GM03348 (cell line): ENCODE data around the gene CPE.
A peak's percentile ranks its signal among the peaks of the same experiment; 100 is the strongest.
"Not testable (repeated sequence)": the region's sequence is repeated elsewhere in the genome, so short reads cannot be mapped to it uniquely, and the experiment has no call there.

Experiments
- DNase-seq: peaks from one replicate; pipeline ENCODE4 v3.0.0; 2012; ENCODE audit warnings: low spot score

The CPE gene

GRCh38 chr4:165404696-165405095 is 25.9 kb downstream of the CPE start:
- DNase-seq, result no peak

DNA sequence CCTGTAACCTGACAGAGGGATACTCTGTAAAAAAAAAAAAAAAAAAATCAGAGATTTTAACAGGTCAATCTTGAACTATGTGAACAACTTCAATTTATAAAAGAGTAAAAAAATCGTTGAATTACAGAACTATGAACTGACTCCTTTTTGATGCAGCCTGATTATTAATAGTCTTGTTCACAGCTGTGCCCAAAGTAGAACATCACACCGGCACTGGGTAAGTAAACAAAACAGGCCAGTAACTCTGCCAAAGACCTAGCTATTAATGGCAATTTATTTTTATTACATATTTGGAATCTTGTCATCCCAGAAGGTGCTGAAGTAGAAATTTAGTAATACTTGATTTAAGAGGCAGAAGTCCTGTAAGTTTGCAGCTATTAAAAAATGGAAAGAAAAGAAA is 31.4 kb downstream of the CPE start:
- no peak for DNase-seq

DNA sequence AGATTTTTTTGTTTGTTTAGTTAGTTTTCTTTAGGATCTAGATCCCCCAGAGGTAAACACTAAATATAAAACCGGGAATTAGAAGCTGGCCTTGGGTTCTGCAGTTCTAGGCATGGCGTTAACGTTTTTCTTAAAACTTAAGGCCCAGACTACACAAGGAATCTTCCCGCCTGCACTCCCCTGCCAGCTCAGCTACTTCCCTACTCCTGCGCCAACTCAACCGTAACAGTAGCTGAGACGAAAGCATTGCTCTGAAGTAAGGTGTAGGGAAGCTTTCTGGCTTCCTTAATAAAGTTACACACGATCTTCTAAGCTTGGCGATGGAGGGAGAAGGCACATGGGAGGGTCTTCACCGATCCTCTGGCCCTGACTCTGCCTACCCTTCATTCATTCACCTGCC is 37.1 kb downstream of the CPE start:
- DNase-seq, result no peak

- no peak for DNase-seq
These were observed 39.3 kb downstream of the CPE start for GRCh38 chr4:165418073-165418472.

DNA sequence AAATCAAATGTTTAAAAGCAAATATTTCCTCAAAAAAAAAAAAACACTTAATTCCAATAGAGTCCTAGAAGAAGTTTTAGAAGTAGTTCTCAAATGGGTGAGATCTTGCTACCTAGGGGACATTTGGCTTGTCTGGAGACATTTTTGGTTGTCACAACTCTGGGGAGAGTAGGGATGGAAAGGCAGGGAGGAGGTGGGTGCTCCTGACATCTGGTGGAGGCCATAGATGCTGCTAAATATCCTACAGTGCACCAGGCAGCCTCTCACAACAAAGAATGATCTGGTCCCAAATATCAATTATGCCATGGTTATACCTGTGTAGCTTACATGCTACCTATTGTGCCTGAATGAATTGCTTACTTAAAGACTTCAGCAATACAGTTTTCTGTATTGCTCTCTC is 46.8 kb downstream of the CPE start:
- no peak for DNase-seq

- DNase-seq, result no peak
These were observed 47.5 kb downstream of the CPE start for GRCh38 chr4:165426331-165426730.

DNA sequence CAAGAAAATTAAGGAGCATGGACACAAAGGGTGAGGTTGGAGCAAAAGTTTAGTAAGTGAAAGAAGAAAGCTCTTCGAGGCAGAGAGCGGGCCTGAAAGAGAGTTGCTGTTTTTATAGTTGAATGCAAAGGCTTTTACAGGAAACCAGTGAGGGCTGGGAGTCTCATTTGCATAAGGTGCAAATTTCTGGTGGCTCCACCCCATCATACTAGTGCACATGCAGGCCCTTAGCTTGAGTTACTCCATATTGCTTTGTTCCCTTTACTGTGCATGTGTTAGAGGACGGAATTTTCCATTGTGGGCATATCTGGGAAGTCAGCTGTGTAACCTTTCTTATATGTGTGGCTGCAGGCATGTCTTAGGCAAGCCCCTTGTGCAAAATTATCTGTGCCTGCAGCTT is 48.0 kb downstream of the CPE start:
- DNase-seq, result no peak

DNA sequence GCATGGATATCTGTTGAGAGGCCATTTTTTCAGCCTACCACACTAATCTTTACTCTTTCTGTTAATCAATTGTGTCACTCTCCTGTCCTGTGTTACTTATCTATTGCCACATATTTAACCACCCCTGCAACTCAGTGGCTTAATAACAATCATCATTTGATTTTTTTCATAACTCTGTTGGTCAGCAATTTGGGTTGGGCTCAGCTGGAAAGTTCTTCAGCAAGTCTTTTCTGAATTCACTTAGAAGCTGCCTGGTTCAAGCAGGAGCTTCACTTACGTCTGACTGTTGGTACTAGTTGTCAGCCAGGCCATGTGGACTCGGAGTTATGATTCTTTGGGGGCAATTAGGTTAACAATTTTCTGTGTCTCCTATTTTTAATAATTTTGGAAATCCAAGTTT is 50.1 kb downstream of the CPE start:
- no peak for DNase-seq

DNA sequence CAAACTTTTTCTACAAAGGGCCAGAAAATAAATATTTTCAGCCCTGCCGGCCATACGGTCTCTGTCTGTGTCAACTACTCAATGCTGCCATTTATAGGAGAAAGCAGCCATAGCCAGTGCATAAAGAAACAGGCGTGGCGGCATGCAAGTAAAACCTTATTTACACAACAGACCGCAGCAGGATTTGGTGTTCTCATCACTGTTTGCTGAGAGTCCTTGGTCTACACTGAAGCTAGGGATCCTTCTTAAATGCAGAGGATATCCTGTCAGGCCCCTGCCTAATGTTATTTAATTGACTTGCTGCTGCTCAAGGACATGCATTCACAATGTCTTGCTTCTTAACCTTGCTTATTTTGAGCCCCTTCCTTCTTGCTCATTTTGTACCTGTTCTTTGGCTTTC is 54.7 kb downstream of the CPE start:
- DNase-seq, result no peak

GRCh38 chr4:165437691-165438090 is 58.9 kb downstream of the CPE start:
- no peak for DNase-seq

- DNase-seq, result no peak
These were observed 60.5 kb downstream of the CPE start for GRCh38 chr4:165439344-165439743.

DNA sequence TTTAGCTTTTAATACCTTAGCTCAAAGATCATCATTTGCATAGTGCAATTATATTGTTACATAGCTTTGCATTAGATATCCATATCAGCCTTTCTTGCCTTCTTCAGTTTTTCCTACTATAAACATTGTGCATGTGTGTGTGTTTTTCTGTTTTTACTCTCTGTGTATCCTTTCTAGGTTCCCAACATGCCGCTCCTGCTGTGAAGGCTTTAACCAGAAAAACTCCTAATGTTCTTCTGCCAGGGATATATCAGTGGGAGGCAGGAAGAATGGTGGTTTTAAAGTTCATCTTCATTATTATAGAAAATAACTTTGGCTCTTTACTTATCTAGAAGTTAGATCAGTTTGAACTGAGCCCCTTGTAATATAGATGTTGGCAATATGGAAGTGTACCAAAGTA is 61.2 kb downstream of the CPE start:
- no peak for DNase-seq

DNA sequence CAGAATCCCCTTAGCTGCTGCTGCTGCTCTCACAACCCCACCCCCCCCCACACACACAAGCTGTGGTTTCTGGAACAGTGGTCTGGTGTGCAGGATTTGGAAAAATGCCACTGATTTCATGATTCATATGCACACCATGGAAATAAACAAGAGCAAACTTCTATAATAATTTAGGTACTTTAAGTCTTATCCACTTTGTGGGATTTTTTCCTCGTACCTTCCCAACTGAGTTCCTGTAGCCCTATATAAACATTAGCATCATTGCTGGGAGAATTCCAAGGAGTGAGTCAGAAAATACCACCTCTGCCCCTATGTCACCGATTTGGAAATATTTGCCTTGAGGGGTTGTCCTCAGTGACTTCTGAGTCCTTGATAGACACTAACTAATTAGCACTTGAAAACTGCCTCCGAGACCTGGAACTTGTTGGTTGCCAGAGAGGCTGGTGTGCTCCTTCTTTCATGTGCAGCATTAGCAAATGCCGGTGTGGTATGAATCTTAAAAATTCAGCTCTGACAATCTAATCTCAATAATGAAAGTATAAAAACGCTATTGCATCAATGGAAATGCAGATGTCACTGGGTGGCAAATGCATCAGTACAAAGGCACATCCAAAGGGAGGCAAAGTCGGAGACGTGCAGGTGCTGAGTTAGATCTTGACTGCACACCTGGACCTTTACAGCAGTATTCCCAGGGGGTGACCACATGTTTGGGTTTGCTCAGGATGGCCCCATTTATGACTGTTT is 61.8 kb downstream of the CPE start:
- DNase-seq, result no peak

DNA sequence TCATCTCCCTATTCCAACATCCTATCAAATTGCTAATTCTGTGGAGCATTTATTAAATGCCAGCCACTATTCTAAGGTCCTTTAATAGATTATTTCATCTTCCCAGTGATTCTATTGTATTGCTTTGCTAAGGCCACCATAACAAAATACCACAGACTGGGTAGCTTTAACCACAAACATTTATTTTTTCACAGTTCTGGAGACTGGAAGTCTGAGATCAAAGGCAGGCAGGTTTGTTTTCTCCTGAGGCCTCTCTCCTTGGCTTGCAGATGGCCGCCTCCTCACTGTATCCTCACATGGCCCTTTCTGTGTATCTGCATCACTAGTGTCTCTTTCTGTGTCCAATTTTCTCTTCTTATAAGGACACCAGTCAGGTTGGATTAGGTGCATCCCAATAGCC is 64.5 kb downstream of the CPE start:
- DNase-seq, result no peak

DNA sequence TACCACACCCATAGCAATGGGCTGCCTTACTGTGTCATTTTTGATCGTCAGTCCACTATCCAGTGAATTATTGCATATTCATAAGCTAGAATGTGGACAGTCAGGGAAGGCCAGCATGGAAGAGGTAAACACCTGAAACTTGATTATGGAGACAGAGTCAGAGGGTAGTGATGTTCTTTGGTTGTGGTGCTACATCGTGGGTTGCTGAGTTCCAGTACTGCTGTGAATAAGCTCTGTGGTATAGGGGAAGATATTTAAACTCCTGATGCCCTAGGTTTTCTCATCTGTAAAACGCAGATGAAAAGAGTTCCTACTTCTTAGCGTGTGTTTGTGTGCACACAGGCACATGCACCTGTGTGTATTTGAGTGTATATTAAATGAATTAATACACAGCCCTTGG is 69.9 kb downstream of the CPE start:
- no peak for DNase-seq

DNA sequence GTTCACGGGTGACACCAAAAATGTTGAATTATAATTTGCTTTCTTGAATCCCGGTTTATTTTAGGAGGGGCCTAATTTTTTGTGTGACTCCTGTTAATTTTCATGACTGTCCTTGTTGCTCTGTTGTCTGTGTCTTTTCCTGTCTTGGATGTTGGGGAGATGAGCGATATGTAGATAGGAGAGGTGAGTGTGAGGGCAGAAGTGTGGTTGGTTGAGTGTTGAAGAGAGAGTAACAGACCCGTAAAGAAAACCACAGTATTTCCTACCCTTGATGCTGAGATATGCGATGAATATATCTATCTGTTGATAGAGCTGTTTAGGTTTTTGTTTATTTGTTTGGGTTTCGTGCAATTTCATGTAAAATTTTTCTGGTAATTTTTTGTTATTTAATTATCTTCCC is 70.5 kb downstream of the CPE start:
- no peak for DNase-seq

DNA sequence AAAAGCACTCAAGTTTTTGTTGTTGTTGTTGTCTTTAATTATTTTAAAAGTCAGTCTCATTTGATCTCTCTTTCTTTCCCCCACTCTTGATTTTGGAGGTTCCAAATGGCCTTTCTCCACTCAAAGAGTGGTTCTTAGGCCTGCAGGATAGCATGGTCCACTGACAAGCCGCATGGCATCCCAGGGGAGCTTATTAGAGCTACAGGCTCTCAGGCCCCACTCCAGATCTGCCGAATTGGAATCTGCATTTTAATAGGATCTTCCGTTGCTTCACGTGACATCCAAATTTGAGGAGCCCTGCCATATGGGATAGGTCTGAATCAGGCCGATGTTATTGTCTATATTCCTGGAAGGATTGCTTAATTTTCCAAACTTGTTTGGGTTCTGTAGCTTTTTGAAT is 72.1 kb downstream of the CPE start:
- DNase-seq, result no peak

GRCh38 chr4:165453140-165453539 is 74.3 kb downstream of the CPE start:
- not testable (repeated sequence) for DNase-seq

DNA sequence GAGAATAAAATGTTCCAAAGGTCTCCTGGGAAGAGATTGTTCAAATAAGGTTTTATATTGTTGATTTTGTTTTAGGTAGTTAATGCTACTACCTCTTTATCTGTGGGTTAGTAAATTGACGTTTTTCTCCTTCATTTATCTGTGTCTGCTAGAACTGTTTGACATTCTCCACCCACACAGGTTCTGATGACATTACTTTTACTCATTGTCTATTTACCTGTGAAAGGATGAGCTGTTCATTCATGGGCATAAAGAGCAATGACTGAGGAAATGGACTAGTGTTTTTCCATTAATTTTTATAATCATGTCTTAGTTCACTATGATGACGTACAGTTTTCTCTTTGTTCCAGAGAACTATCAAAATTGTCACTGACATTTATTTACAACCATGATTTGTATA is 75.6 kb downstream of the CPE start:
- DNase-seq, result no peak

DNA sequence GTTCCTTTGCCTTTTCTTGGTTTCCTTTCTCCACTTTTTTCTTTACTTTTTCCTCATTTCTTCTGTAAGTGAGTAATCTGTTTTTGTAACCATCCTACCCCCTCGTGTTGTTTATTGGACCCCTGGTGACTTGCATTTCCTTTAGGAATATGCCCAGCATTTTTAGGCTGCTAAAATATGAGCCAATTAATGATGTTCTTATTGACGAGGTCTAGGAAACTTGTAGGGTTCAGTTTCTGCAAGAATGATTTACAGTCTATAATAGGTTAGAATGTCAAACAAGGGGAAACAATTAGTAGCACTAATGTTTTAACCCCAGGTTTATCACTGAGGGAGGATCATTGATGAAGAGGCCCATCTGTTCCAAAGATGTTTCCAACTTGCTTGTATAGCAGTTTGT is 79.0 kb downstream of the CPE start:
- DNase-seq, result no peak

DNA sequence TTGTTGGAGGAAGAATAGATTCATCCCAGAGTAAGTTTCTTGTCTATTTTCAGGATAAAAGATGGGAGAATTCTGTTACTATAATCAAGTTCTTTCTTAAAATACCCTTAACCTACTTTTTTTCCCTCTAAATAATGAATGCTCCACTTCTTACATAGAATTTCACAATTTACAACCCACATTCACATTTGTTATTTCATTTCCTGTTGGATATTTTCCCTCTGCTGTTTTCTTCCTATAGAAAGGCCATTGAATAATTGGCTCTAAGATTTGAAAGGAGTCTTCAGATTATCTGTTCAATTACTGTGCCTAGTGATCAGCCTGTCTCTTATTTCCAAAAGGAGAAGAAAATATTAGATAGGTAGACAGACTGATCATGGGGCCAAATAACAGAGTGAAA is 79.7 kb downstream of the CPE start:
- DNase-seq, result no peak

- peak; percentile 84 for DNase-seq
These were observed 82.5 kb downstream of the CPE start for GRCh38 chr4:165461159-165461821.

- peak; percentile 17 for DNase-seq
These were observed 83.2 kb downstream of the CPE start for GRCh38 chr4:165462009-165462408.

GRCh38 chr4:165464376-165464775 is 85.6 kb downstream of the CPE start:
- DNase-seq, result no peak
